GM12872 (cell line): ENCODE measurements around the gene PLPPR3.

Experiments
- TF ChIP-seq, protein P1 (sequence below): IDR thresholded peaks from 3 replicates; pipeline ENCODE4 v1.5.1; 2011; ENCODE audit warnings: low read depth, mild to moderate bottlenecking, low read length, moderate library complexity; ENCODE audit not compliant: insufficient read depth

The PLPPR3 gene

GRCh38 chr19:843836-844545 is 22.2 kb upstream of the PLPPR3 start:
- TF ChIP-seq, protein P1, sequence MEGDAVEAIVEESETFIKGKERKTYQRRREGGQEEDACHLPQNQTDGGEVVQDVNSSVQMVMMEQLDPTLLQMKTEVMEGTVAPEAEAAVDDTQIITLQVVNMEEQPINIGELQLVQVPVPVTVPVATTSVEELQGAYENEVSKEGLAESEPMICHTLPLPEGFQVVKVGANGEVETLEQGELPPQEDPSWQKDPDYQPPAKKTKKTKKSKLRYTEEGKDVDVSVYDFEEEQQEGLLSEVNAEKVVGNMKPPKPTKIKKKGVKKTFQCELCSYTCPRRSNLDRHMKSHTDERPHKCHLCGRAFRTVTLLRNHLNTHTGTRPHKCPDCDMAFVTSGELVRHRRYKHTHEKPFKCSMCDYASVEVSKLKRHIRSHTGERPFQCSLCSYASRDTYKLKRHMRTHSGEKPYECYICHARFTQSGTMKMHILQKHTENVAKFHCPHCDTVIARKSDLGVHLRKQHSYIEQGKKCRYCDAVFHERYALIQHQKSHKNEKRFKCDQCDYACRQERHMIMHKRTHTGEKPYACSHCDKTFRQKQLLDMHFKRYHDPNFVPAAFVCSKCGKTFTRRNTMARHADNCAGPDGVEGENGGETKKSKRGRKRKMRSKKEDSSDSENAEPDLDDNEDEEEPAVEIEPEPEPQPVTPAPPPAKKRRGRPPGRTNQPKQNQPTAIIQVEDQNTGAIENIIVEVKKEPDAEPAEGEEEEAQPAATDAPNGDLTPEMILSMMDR = no peak

- TF ChIP-seq, protein P1 = no peak
Observed at GRCh38 chr19:843180-843835, 21.6 kb upstream of the PLPPR3 start.

DNA sequence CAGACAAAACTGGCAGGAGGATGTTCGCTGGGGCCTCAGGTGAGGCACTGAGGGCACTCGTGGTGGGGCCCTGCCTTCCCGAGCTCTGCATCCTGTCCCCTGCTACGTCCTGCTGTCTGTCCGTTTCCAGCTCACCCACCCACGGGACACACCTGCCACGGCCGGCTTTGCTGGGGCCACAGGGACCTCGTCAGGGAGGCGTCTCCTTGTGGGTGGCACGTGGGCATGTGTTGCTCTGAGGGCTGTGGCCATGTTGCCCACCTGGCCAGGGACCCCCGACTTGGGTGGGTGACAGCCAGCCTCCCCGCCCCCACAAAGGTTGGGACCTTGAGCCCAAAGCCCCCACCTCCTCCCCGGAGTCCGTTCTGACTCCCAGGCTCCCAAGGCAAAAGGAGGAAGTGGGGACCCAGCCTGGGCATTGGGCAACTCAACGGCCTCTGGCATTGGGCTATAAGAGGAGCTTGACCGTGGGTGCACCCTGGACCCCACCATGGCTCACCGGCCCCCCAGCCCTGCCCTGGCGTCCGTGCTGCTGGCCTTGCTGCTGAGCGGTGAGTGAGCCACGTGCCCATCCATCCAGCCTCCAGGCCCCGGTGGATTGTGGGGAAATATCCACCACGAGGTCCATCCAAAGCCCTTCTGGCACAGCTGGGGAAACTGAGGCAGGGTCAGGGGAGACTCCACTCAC is 18.9 kb upstream of the PLPPR3 start, which contains the start of gene PRTN3:
TSS of gene PRTN3 (plus strand) at position 481 of the 688 bp plus-strand sequence. CDS start at position 491, 10 bp downstream.
- TF ChIP-seq, protein P1 = no peak

- TF ChIP-seq, protein P1 = no peak
Observed at GRCh38 chr19:835210-835810, 13.6 kb upstream of the PLPPR3 start.

DNA sequence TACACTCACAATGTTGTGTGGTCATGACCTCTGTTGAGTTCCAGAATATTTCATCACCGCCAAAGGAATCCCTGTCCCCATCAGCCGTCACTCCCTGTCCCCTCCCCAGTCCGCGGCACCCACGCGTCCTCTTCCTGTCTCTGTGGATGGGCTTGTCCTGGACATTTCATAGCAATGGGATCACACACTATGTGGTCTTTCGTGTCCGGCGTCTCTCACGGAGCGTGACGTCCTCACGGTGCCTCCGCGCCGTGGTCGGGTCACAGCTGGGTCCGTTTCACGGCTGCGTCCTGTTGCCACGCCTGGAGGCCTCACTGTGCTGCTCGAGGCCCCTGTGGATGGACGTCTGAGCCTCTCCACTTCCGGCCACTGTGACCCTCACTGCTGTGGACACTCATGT is 12.5 kb upstream of the PLPPR3 start:
- TF ChIP-seq, protein P1 = no peak

GRCh38 chr19:831407-832369 is 9.9 kb upstream of the PLPPR3 start:
- TF ChIP-seq, protein P1 = no peak
